GM23248 (cell line): ENCODE data around the gene JUP. TPM values are rescaled to one million over a fixed set of nuclear protein-coding genes. Genes with fewer than 3 reads are reported as not detected.

Experiments
- DNase-seq: peaks from one replicate; pipeline ENCODE4 v3.0.0-alpha.2; 2015
- H2AFZ ChIP-seq: fragments of 200-600 bp; sonication (generic); 2 replicates; pipeline ENCODE4 v1.6.1; 2016; ENCODE audit warnings: antibody characterized with exemption
- H3F3A ChIP-seq: fragments of 200-600 bp; sonication (generic); 2 replicates; pipeline ENCODE4 v1.6.1; 2016; ENCODE audit warnings: mild to moderate bottlenecking, antibody characterized with exemption, mixed run types; ENCODE audit not compliant: insufficient read depth
- H3K27ac ChIP-seq: fragments of 200-600 bp; sonication (generic); 2 replicates; pipeline ENCODE4 v1.5.1; 2016; ENCODE audit warnings: mild to moderate bottlenecking
- H3K27me3 ChIP-seq: fragments of 200-600 bp; sonication (generic); replicated peaks from 2 replicates; pipeline ENCODE4 v1.6.1; 2016; ENCODE audit warnings: mild to moderate bottlenecking; ENCODE audit not compliant: insufficient read depth
- H3K36me3 ChIP-seq: fragments of 200-600 bp; sonication (generic); 2 replicates; pipeline ENCODE4 v1.6.1; 2016; ENCODE audit warnings: low read depth, mild to moderate bottlenecking
- H3K4me1 ChIP-seq: fragments of 200-600 bp; sonication (generic); 2 replicates; pipeline ENCODE4 v1.6.1; 2016; ENCODE audit warnings: mild to moderate bottlenecking; ENCODE audit not compliant: insufficient read depth
- H3K4me2 ChIP-seq: fragments of 200-600 bp; sonication (generic); one replicate; pipeline ENCODE4 v1.6.1; 2016; ENCODE audit warnings: mild to moderate bottlenecking; ENCODE audit not compliant: unreplicated experiment
- H3K4me3 ChIP-seq: fragments of 200-600 bp; sonication (generic); 2 replicates; pipeline ENCODE4 v1.5.1; 2016; ENCODE audit warnings: mild to moderate bottlenecking
- H3K79me2 ChIP-seq: fragments of 200-600 bp; sonication (generic); 2 replicates; pipeline ENCODE4 v1.6.1; 2016; ENCODE audit warnings: mild to moderate bottlenecking; ENCODE audit not compliant: insufficient read depth
- H3K9ac ChIP-seq: fragments of 200-600 bp; sonication (generic); 2 replicates; pipeline ENCODE4 v1.6.1; 2016; ENCODE audit warnings: mild to moderate bottlenecking
- H3K9me2 ChIP-seq: fragments of 200-600 bp; sonication (generic); 2 replicates; pipeline ENCODE4 v1.6.1; 2016; ENCODE audit warnings: mixed run types, mild to moderate bottlenecking, moderate library complexity; ENCODE audit not compliant: insufficient read depth
- H3K9me3 ChIP-seq: fragments of 200-600 bp; sonication (generic); one replicate; pipeline ENCODE4 v1.6.1; 2017; ENCODE audit warnings: low read depth
- H4K20me1 ChIP-seq: fragments of 200-600 bp; sonication (generic); 2 replicates; pipeline ENCODE4 v1.6.0; 2016; ENCODE audit not compliant: insufficient read depth
- EZH2 ChIP-seq: fragments of 200-600 bp; sonication (generic); IDR thresholded peaks from 2 replicates; pipeline ENCODE4 v1.6.1; 2018; ENCODE audit warnings: antibody characterized with exemption, mild to moderate bottlenecking; ENCODE audit not compliant: insufficient read depth, poor library complexity, severe bottlenecking
- EZH2phosphoT487 ChIP-seq: fragments of 200-600 bp; sonication (generic); IDR thresholded peaks from 2 replicates; pipeline ENCODE4 v1.6.1; 2018; ENCODE audit warnings: antibody characterized with exemption, moderate library complexity, mild to moderate bottlenecking, low read depth; ENCODE audit not compliant: insufficient read depth
- WGBS, 2 experiments: methylation state at CpG; one replicate each; pipeline ENCODE4 v1.1.6; 2015 to 2017; ENCODE audit warnings: low lambda C conversion rate in 2 of 2, low coverage in 1 of 2; ENCODE audit errors: missing lambda C conversion rate in 2 of 2; 5-methylcytosine and 5-hydroxymethylcytosine counted together
- in situ Hi-C: fragments of 300-500 bp; cut with MboI; formaldehyde crosslinking; loops from 2 replicates; pipeline ENCODE4 v1.15.0; 2020
- polyA plus RNA-seq: library from polyadenylated mRNA; unstranded; fragments of >200 nt; fragmentation: Nextera tagmentation; extraction: Ambion mirVana; gene quantifications from 2 replicates; pipeline ENCODE4 v1.2.1, GENCODE V29; 2016
- total RNA-seq: library from RNA; depleted of rRNA; stranded (reverse); fragments of >200 nt; shearing (Covaris generic); gene quantifications from 2 replicates; pipeline ENCODE4 v1.2.3, GENCODE V29; 2014

Gene JUP
- total and polyA plus RNA-seq, 2 experiments from 2014 or later: 2.3 to 3.6 TPM

- Histone ChIP-seq H3K4me3 (0 out of 2 replicates have a peak overlapping the region, but pooled peaks have one; percentile 1), H3K9ac (peak overlapping the region; percentile 27; the same call in 1 of the 2 replicates), H3K27ac (no peak overlapping the region), H2AFZ (peak overlapping the region; percentile 79), H3K9me3 (no peaks in the 10 kb centered on the region), H3K36me3 (no peaks in the 10 kb centered on the region), H3K4me1 (peaks cover 13% of the 10 kb centered on the region), H4K20me1 (no peaks in the 10 kb centered on the region), H3K4me2 (peak overlapping the region; percentile 63), H3K79me2 (no peaks in the 10 kb centered on the region), H3F3A (0 out of 2 replicates have a peak, but pooled peaks cover 4% of the 10 kb centered on the region), H3K9me2 (no peaks in the 10 kb centered on the region), H3K27me3 (no peaks in the 10 kb centered on the region)
- in situ Hi-C loops: no loop called here
- WGBS, 2 experiments: 43 to 47% methylated on average over 22 of the region's 22 CpGs
- peak; percentile 57 for DNase-seq
- TF ChIP-seq EZH2 (no peak), EZH2phosphoT487 (no peak)
Observed at GRCh38 chr17:41792845-41793783, 6.6 kb upstream of the JUP start.

DNA sequence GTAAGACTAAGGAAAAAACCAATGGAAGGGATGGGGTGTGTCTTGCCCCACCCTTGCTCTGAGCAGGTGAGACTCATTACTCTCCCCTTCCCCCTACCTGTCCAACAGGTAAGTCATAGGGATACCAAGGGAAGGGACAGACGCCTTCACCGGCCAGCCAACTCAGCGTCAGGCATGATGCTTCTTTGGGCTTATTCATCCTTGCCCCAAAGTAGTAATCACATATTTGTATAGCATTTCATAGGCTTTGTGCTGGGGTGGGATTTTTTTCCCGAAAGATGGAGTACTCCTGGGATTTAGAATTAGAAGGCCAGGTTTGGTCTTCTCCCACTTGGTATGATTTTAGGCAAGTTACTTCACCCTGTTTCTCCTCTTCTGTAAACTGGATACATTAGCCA is 509 bp upstream of the JUP start:
- TF ChIP-seq EZH2phosphoT487 (no peak), EZH2 (no peak)
- no peak overlapping the region for H3K27ac ChIP-seq
- H3K36me3 ChIP-seq: no peaks in the 10 kb centered on the region
- no peak overlapping the region for H2AFZ ChIP-seq
- DNase-seq: no peak
- H3K9me2 ChIP-seq: no peaks in the 10 kb centered on the region
- no peaks in the 10 kb centered on the region for H3K27me3 ChIP-seq
- no peaks in the 10 kb centered on the region for H3K9me3 ChIP-seq
- no peaks in the 10 kb centered on the region for H3F3A ChIP-seq
- H3K9ac ChIP-seq: no peak overlapping the region
- H3K4me1 ChIP-seq: no peaks in the 10 kb centered on the region
- in situ Hi-C loops: no loop called here
- no peak overlapping the region for H3K4me3 ChIP-seq
- no peak overlapping the region for H3K4me2 ChIP-seq
- no peaks in the 10 kb centered on the region for H3K79me2 ChIP-seq
- 20 to 38% methylated on average over 4 of the region's 4 CpGs for WGBS, 2 experiments
- no peaks in the 10 kb centered on the region for H4K20me1 ChIP-seq

- TF ChIP-seq EZH2phosphoT487 (no peak), EZH2 (no peak)
- WGBS, 2 experiments: 12 to 15% methylated on average over 16 to 22 of the region's 22 CpGs
- no peaks in the 10 kb centered on the region for H3K4me1 ChIP-seq
- peak overlapping the region; percentile 69 for H3K4me3 ChIP-seq
- H3K27ac ChIP-seq: no peak overlapping the region
- no peaks in the 10 kb centered on the region for H3K9me2 ChIP-seq
- peak overlapping the region; percentile 46 for H3K4me2 ChIP-seq
- peak overlapping the region; percentile 33; the same call in 1 of the 2 replicates for H3K9ac ChIP-seq
- H3K9me3 ChIP-seq: no peaks in the 10 kb centered on the region
- no peaks in the 10 kb centered on the region for H3K36me3 ChIP-seq
- H2AFZ ChIP-seq: peak overlapping the region; percentile 72
- in situ Hi-C loops: no loop called here
- no peaks in the 10 kb centered on the region for H3F3A ChIP-seq
- no peaks in the 10 kb centered on the region for H4K20me1 ChIP-seq
- H3K27me3 ChIP-seq: no peaks in the 10 kb centered on the region
- H3K79me2 ChIP-seq: no peaks in the 10 kb centered on the region
- DNase-seq: peak; percentile 34
Observed at GRCh38 chr17:41785859-41786226, 668 bp downstream of the JUP start.

DNA sequence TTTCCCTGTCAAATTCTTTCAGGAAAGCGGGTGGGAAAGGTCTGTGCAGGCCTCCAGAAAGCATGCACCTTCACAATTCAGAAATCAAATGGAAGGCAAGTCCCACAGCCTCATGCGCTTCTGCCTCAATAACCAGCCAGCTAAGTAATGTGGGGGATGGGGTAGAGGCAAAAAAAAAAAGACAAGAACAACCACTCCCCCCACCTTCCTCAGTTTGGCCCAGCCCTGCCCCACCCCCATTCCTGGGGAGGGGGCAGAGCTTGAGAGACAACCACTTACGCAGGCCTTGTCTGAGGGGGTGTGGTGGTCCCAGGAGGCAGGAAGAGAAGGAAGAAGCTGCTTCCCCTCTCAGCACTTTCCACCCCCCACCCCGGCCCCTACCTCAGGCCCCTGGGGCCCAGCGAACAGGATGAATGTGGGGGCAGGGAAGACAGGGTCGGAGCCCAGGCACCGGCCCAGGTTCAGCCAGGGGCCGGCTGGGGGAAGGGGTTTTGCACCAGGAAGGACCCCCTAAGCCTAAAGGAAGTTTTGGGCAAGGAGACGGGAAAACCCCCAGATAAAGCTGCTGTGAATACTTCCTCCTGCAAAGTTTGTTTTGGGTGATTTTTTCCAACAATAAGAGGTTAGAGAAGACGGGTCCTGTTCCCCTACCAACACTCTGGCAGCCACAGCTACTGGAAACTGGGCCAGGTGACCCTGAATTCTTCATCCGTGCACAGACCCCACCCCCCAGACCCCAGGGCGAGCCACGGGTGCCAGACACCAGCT is 1.2 kb downstream of the JUP start:
- no peak for DNase-seq

More for the DNA sequence above, 1.2 kb downstream of the JUP start:
- no peak overlapping the region for H3K27ac ChIP-seq
- peak overlapping the region; percentile 46 for H3K4me2 ChIP-seq
- H3K9me2 ChIP-seq: no peaks in the 10 kb centered on the region
- H3K79me2 ChIP-seq: no peaks in the 10 kb centered on the region
- no peaks in the 10 kb centered on the region for H3K27me3 ChIP-seq
- WGBS, 2 experiments: 44 to 47% methylated on average over 13 of the region's 13 CpGs
- TF ChIP-seq EZH2 (no peak), EZH2phosphoT487 (no peak)
- H3K36me3 ChIP-seq: no peaks in the 10 kb centered on the region
- H3F3A ChIP-seq: no peaks in the 10 kb centered on the region
- H3K9me3 ChIP-seq: no peaks in the 10 kb centered on the region
- no peak overlapping the region; the same call in 1 of the 2 replicates for H3K4me3 ChIP-seq
- H3K9ac ChIP-seq: no peak overlapping the region
- H2AFZ ChIP-seq: no peak overlapping the region
- H3K4me1 ChIP-seq: no peaks in the 10 kb centered on the region
- in situ Hi-C loops: no loop called here
- H4K20me1 ChIP-seq: no peaks in the 10 kb centered on the region
